MV-4-11 (cell line): ENCODE data around the gene NCK2.
"Not testable (repeated sequence)": the region's sequence is repeated elsewhere in the genome, so short reads cannot be mapped to it uniquely, and the experiment has no call there.

Experiments used
- DNase-seq: peaks from one replicate; lab custom pipeline; 2025; lab: John Stamatoyannopoulos, UW

NCK2 gene

GRCh38 chr2:105756435-105756834, 11.7 kb downstream of the NCK2 start:
- no peak for DNase-seq

DNA sequence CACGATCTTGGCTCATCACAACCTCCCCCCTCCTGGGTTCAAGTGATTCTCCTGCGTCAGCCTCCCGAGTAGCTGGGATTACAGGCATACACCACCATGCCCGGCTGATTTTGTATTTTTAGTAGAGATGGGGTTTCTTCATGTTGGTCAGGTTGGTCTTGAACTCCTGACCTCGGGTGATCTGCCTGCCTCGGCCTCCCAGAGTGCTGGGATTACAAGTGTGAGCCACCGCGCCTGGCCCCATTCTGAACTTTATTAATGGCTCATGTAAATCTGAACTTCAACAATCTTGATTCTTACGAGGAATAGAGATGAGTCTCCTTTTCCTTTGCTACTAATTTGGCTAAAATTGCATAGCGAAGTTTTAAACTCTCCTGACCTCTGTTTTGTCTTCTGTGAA, 12.2 kb downstream of the NCK2 start:
- not testable (repeated sequence) for DNase-seq

DNA sequence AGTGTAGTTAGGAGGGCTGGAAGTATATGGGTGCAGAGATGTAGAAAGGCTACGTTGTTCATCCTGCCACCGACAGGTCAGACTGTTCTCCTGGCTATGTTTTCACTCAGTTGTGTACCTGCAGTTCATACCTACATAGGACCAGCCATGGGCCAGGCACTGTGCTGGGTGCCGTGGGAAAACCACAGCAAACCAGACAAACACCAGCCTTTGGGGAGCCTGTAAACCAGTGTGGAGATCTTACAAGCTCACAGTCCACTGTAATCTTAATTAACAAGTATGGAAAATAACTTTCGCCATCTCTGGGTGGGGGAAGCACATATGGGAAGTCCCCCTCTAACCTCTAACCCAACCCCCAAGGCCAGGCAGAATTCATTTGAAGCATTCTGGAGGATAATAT, 12.7 kb downstream of the NCK2 start:
- DNase-seq, result no peak

DNA sequence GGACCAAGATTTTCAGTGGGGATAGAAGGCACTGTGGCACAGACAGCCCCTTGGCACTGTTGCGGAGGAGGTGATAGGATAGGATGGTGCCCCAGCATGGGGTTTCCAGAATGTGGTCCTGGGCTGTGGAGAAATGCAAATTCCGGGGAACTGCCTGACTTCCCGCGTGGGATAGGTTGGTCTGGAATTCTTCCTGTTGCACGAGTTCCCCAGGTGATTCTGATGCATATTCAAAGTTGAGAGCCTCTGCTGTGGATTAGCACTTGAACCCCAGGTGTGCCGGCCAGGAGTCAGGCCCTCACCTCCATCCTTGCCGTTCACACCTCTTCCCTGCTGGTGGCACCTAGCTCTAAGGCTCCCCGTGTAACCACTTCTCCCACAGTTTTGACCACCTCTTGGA, 15.5 kb downstream of the NCK2 start:
- no peak for DNase-seq

DNA sequence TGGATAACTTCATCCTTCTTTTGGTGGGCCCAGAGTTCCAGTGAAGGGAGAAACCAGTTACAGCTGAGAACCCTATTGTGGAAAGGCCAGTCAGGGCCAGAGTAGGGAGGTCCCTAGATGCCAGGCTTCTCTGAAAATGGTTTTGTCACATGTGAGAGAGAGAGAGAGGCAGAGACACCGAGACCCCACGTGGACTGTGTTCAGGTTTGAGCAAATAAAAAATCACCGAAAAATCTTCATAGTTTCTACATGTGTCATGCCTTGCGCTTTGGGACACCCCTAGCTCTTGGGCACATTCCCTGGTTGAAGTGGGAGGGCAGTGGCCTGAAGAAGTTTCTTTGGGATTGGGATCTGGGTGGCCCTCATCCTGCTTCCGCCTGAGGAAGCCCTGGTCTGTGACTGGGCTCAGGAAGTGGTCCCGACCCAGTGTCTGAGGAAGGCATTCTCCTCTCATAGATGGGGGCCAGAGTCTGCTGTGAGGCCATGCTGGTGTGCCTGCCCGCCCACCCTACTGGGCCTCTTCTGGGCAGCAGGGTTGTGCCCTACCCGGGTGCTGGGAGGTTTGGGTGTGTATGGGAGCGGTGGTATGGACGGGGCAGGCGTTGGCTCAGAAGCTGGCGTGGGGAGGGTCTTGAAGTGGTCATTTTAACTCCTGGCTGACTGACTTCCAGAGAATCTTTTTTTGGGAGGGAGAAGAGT, 16.1 kb downstream of the NCK2 start:
- no peak for DNase-seq

- no peak for DNase-seq
Observed at GRCh38 chr2:105761931-105762515, 17.3 kb downstream of the NCK2 start.

- DNase-seq, result no peak
Observed at GRCh38 chr2:105763076-105763475, 18.4 kb downstream of the NCK2 start.

DNA sequence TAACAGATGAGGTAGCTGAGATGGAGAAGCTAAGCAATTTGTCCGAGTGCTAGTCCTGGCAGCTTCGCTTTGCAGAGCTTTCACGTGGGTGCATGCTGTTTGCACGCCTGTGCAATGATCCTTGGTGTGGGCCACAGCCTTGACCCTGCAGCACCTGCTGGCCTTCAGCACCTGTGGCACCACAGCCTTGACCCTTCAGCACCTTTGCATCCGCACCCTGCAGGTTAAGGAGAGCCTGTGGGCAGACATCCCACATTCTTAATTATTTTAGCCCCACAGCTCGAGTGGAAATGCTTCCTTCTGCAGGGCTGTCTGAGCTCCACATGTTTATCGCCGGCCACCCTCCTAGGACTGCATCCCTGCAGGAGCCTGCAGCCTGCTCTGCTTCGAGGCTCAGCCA, 19.3 kb downstream of the NCK2 start:
- DNase-seq, result no peak

GRCh38 chr2:105765415-105766299, 20.9 kb downstream of the NCK2 start:
- no peak for DNase-seq

GRCh38 chr2:105766300-105766866, 21.7 kb downstream of the NCK2 start:
- no peak for DNase-seq

GRCh38 chr2:105768176-105768575, 23.5 kb downstream of the NCK2 start:
- no peak for DNase-seq

DNA sequence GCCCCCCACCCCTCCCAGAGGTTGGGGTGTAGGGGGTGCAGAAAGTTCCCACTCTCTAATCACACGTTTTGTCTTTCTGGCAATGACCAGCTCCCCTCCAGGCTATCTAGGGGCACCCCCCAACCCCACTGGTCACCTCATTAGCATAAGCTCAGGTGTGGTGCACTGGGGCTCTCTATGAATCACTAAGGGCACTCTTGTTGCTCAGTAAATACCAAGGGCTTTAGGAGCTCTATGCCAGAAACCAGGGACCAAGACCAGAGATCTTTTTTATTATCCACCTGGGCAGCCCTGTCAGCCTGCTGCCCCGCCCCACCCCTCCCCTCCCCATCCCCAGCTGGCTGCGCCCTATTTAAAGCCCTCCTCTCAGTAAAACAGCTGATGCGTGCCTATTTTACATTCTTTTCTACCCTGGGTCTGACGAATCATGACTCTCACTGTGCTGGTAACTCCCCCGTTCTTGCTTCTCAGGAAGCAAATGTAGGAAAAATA, 24.3 kb downstream of the NCK2 start:
- no peak for DNase-seq

GRCh38 chr2:105769504-105769903, 24.8 kb downstream of the NCK2 start:
- no peak for DNase-seq

DNA sequence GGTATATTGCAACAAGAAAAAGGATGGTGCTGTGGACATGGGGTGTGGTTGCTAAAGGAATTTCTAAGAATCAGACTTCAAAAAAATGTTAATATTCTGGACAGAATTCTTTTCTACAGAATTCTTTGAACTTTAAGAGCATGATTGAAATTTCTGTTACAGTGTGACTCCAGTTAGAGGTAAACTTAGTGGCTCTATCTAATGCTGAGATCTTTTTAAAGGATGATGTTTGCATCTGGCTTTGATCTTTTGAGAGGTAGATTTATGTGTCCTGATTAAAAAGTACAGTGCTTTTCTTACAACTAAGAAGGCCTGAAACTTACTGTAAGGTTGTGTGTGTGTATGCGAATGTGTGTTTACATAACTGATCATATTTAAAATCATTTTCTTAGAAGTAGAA, 25.4 kb downstream of the NCK2 start:
- DNase-seq, result no peak

DNA sequence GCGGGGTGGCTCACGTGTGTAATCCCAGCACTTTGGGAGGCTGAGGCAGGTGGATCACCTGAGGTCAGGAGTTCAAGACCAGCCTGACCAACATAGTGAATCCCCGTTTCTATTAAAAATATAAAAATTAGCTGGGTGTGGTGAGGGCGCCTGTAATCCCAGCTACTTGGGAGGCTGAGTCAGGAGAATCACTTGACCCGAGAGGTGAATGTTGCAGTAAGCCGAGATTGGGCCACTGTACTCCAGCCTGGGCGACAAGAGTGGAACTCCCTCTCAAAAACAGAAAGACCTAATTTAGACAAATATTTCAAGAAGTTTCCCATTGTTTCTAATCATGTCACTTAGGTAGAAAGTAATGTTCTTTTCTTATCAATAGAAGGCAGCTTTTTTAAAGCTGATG, 26.6 kb downstream of the NCK2 start:
- not testable (repeated sequence) for DNase-seq

DNA sequence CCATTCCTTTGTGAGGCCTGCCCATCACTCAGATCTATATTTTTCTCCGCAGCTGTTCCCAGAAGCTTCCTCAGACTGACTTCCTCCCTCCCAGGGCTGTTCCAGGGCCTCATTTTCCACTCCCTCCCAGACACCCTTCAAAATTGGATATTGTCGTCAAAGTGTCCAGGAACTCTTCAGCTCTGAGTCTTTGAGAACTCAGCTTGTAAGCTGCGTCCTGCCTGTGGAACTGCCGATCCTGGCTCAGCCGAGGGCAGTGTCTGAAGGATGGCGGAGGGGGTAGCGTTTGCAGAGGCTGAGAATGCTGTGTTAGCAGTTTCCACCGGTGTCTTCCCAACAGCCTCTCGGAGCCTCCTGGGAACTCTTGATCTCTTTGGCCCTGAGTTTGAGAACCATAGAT, 27.1 kb downstream of the NCK2 start:
- no peak for DNase-seq

DNA sequence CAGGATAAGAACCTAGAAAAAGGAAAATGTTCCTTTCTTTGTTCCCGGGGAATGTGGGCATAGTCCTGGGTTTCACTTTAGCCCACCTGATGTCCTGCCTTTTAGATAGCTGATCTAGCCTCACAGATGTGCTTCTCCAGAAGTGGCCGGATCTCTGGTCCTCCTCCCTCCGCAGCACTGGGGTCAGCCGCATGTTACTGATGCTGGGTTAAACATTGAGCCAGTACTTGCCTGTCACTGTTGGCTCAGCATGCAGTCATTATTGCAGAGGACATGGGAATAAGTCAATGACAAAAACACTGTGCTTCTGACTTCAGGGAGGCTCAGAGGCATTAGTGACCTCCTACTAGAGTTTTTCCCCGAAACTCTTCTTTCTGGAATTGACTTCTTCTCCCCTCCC, 27.6 kb downstream of the NCK2 start:
- no peak for DNase-seq

- DNase-seq, result no peak
Observed at GRCh38 chr2:105773568-105773967, 28.9 kb downstream of the NCK2 start.

GRCh38 chr2:105774781-105775337, 30.1 kb downstream of the NCK2 start:
- no peak for DNase-seq

- peak; percentile 51 for DNase-seq
Observed at GRCh38 chr2:105775809-105776559, 31.3 kb downstream of the NCK2 start.

DNA sequence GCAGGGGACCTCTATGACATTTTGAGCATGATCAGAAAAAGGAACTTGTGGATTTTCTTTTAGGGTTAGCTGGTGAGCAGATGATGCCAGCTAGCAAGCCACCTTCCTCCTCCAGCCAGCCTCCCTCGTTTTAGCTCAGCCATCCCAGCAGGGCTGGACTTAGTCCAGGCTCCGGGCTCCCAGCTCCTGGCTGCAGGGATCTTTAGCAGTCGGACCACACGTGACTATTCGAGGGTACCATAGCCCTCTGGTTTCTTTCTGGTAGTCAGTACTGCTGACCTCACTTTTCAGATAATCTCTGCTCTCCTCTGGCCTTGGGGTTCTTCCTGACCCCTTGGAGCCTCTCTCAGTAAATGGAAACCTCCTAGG, 31.8 kb downstream of the NCK2 start:
- peak; percentile 60 for DNase-seq
